ENCODE results near the gene RASD2. TPM values are rescaled to one million over a fixed set of nuclear protein-coding genes. Genes with fewer than 3 reads are reported as not detected.

The RASD2 gene
- total RNA-seq, 1 experiment from 2014 or later, result 0.42 TPM

DNA sequence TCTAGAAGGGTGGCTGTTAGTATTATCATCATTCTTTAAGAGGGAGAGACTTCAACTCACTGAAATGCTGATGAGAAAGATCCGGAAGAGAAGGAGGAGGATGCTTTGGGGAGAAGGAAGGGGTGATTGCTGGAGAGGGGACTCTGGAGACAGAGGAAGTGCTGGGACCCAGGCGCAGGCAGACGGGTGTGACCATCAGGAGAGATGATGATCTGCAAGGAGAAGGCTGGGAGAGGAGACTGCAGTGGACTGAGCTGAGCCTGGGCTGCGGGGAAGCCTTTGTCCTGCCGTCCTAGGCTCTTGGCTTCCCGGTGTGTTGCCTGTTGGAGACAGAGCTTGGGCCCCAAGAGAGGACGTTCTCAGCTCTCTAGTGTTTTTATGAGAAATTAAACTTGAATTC lies 22.6 kb downstream of the RASD2 start:
- no peak overlapping the region for H3T11ph ChIP-seq (ENCODE audit: low read length)
- no peak overlapping the region for H3K14ac ChIP-seq (ENCODE audit: insufficient read depth, low read length)
- no peaks in the 10 kb centered on the region for H3K9me3 ChIP-seq (ENCODE audit: control insufficient read depth, low read depth, low read length)
- Mint-ChIP-seq H3K27me3 (ENCODE audit: low read depth) (peaks cover 21% of the 10 kb centered on the region), H3K27ac (peak overlapping the region in 1 of 3 experiments; percentile 18; a peak in 1 of 7 replicates), H3K4me1 (peaks cover 25 to 30% of the 10 kb centered on the region in 2 experiments), H3K4me3 (no peak overlapping the region), H3K36me3 (ENCODE audit: insufficient read depth in 1 of 3, low read depth in 3 of 3) (no peaks in the 10 kb centered on the region), H3K9me3 (no peaks in the 10 kb centered on the region)
- DNase-seq, result no peak
- no peak overlapping the region for H3K23ac ChIP-seq (ENCODE audit: insufficient read length, low read depth, low read length)
- no peak overlapping the region for H2BK15ac ChIP-seq (ENCODE audit: low read depth, low read length)
- no peak overlapping the region for H3K4me2 ChIP-seq (ENCODE audit: insufficient read depth, insufficient read length, low read length)
- no peak overlapping the region for H2BK12ac ChIP-seq (ENCODE audit: insufficient read length, low read depth, low read length)
- no peak overlapping the region for H2AFZ ChIP-seq (ENCODE audit: low read length)
- H4K91ac ChIP-seq (ENCODE audit: insufficient read length, low read depth, low read length), result no peak overlapping the region
- H3K4ac ChIP-seq (ENCODE audit: low read depth, low read length), result no peak overlapping the region
- no peaks in the 10 kb centered on the region for H3K79me1 ChIP-seq (ENCODE audit: insufficient read depth, low read depth, low read length, poor library complexity, severe bottlenecking)
- H3K79me2 ChIP-seq (ENCODE audit: insufficient read depth, low read length), result no peaks in the 10 kb centered on the region
- no peak overlapping the region for H3K18ac ChIP-seq (ENCODE audit: insufficient read length, low read depth, low read length)
- WGBS (ENCODE audit: extremely low coverage, insufficient read length, low lambda C conversion rate), result no CpG with 5 or more reads among the region's 7 CpGs
- no peaks in the 10 kb centered on the region for H3K27me3 ChIP-seq (ENCODE audit: insufficient read depth, low read length)
- H4K5ac ChIP-seq (ENCODE audit: insufficient read length, low read depth, low read length), result no peak overlapping the region
- H2BK120ac ChIP-seq (ENCODE audit: low read depth, low read length, poor library complexity, severe bottlenecking), result no peak overlapping the region
- H2BK20ac ChIP-seq (ENCODE audit: low read depth, low read length, poor library complexity, severe bottlenecking), result no peak overlapping the region
- TF ChIP-seq, protein P1, sequence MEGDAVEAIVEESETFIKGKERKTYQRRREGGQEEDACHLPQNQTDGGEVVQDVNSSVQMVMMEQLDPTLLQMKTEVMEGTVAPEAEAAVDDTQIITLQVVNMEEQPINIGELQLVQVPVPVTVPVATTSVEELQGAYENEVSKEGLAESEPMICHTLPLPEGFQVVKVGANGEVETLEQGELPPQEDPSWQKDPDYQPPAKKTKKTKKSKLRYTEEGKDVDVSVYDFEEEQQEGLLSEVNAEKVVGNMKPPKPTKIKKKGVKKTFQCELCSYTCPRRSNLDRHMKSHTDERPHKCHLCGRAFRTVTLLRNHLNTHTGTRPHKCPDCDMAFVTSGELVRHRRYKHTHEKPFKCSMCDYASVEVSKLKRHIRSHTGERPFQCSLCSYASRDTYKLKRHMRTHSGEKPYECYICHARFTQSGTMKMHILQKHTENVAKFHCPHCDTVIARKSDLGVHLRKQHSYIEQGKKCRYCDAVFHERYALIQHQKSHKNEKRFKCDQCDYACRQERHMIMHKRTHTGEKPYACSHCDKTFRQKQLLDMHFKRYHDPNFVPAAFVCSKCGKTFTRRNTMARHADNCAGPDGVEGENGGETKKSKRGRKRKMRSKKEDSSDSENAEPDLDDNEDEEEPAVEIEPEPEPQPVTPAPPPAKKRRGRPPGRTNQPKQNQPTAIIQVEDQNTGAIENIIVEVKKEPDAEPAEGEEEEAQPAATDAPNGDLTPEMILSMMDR (conservative IDR thresholded peaks at IDR 0.05), result no peak
- no peaks in the 10 kb centered on the region for H3K23me2 ChIP-seq (ENCODE audit: insufficient read length, low read depth, low read length, poor library complexity, severe bottlenecking)
- H4K20me1 ChIP-seq (ENCODE audit: control insufficient read depth, insufficient read depth, insufficient read length), result no peaks in the 10 kb centered on the region
- H3K56ac ChIP-seq (ENCODE audit: insufficient read length, low read depth, low read length), result no peak overlapping the region
- H3K9ac ChIP-seq (ENCODE audit: extremely low read depth, insufficient read length, low read length), result no peak overlapping the region
- H2BK5ac ChIP-seq (ENCODE audit: insufficient read length, low read length), result no peak overlapping the region
- H2AK5ac ChIP-seq (ENCODE audit: insufficient read length, low read length), result no peak overlapping the region
- H4K8ac ChIP-seq (replicated peaks; ENCODE audit: insufficient read length, low read depth, low read length), result no peak overlapping the region
- H3K4me1 ChIP-seq (ENCODE audit: insufficient read depth, low read length), result peaks cover 9% of the 10 kb centered on the region; the same call in 1 of the 2 replicates
- no peak overlapping the region for H3K27ac ChIP-seq (ENCODE audit: insufficient read length, low read depth, low read length)
